GM12878 (cell line): ENCODE results near the gene TCF12. TPM values are rescaled to one million over a fixed set of nuclear protein-coding genes. Genes with fewer than 3 reads are reported as not detected.

Experiments used
- ATAC-seq: fragments of 200-7000 bp; cut with Tn5 transposase; 3 replicates; pipeline ENCODE4 v1.9.1; 2020; ENCODE audit warnings: mild to moderate bottlenecking, moderate library complexity
- BruUV-seq: library from RNA; stranded (reverse); fragments of 400-500 nt; replicated peaks from 2 replicates; lab custom pipeline; 2021; lab: Mats Ljungman, UMichigan
- CTCF ChIA-PET: fragments of 300-600 bp; sonication (Branson Sonifier 250); formaldehyde crosslinking; extraction: SDS; loops from one replicate; lab custom pipeline; 2021; ENCODE audit warnings: inconsistent platforms; lab: Yijun Ruan, JAX
- POLR2A ChIA-PET: fragments of 350-600 bp; formaldehyde crosslinking; extraction: SDS; loops from one replicate; lab custom pipeline; 2021; ENCODE audit warnings: inconsistent platforms; lab: Charles Lee
- RAD21 ChIA-PET: fragments of 300-600 bp; sonication (Branson Sonifier 250); formaldehyde crosslinking; loops from one replicate; lab custom pipeline; 2023; ENCODE audit warnings: antibody characterized with exemption; ENCODE audit not compliant: unreplicated experiment; lab: Charles Lee
- SMC1A ChIA-PET: fragments of 300-600 bp; sonication (Branson Sonifier 250); formaldehyde crosslinking; loops from one replicate; lab custom pipeline; 2023; ENCODE audit not compliant: unreplicated experiment, uncharacterized antibody; lab: Charles Lee
- DNase-seq: peaks from one replicate; pipeline ENCODE4 v3.0.0-alpha.2; 2011; ENCODE audit warnings: low read depth, low spot score
- FAIRE-seq: peaks from 3 replicates; lab custom pipeline; 2011; peaks lifted over from hg19 to GRCh38; lab: Jason Lieb, UNC
- H2AFZ ChIP-seq: 2 replicates; pipeline ENCODE4 v1.6.0; 2011; ENCODE audit warnings: low read depth, low read length, control low read depth; ENCODE audit not compliant: control insufficient read depth
- H3K27ac ChIP-seq: 2 replicates; pipeline ENCODE4 v1.5.1; 2011; ENCODE audit warnings: control low read depth; ENCODE audit not compliant: control insufficient read depth, insufficient read depth
- H3K27me3 ChIP-seq, 2 experiments: replicated peaks in 1 of 2; 2 replicates each; pipeline versions ENCODE4 v1.6.0 to v1.6.1; 2011; ENCODE audit warnings: low read length in 1 of 2; ENCODE audit not compliant: control insufficient read depth in 2 of 2, insufficient read depth in 2 of 2
- H3K36me3 ChIP-seq, 2 experiments: 2 replicates each; pipeline ENCODE4 v1.5.1; 2011; ENCODE audit warnings: low read length in 1 of 2; ENCODE audit not compliant: control insufficient read depth in 2 of 2, insufficient read depth in 2 of 2
- H3K4me1 ChIP-seq: 2 replicates; pipeline ENCODE4 v1.6.1; 2011; ENCODE audit warnings: mild to moderate bottlenecking, low read length, moderate library complexity, mixed read lengths; ENCODE audit not compliant: control insufficient read depth, insufficient read depth
- H3K4me2 ChIP-seq: 2 replicates; pipeline ENCODE4 v1.6.0; 2011; ENCODE audit warnings: control low read depth; ENCODE audit not compliant: control insufficient read depth, insufficient read depth
- H3K4me3 ChIP-seq: fragments of 200-600 bp; sonication (generic); 2 replicates; pipeline ENCODE4 v1.5.1; 2016
- H3K79me2 ChIP-seq: 2 replicates; pipeline ENCODE4 v1.6.0; 2011; ENCODE audit warnings: low read length; ENCODE audit not compliant: control insufficient read depth, insufficient read depth
- H3K9ac ChIP-seq: 2 replicates; pipeline ENCODE4 v1.8.0; 2011; ENCODE audit warnings: low read length, control low read depth, mixed read lengths; ENCODE audit not compliant: control insufficient read depth, insufficient read depth
- H3K9me3 ChIP-seq: replicated peaks from 3 replicates; pipeline ENCODE4 v1.5.1; 2011; ENCODE audit warnings: mild to moderate bottlenecking, low read length; ENCODE audit not compliant: control insufficient read depth, insufficient read depth
- H4K20me1 ChIP-seq: 2 replicates; pipeline ENCODE4 v1.6.0; 2011; ENCODE audit not compliant: control insufficient read depth, insufficient read depth
- BHLHE40 ChIP-seq, 2 experiments: fragments of 450-650 bp in 1 of 2; IDR thresholded peaks; 2 replicates each; pipeline ENCODE4 v1.6.1; 2011 to 2017; ENCODE audit warnings: low read depth in 2 of 2, borderline replicate concordance in 1 of 2, improper control_type of control experiment in 1 of 2, low read length in 1 of 2, mild to moderate bottlenecking in 1 of 2
- FOS ChIP-seq: IDR thresholded peaks from 3 replicates; pipeline ENCODE4 v1.6.1; 2011; ENCODE audit warnings: borderline replicate concordance; ENCODE audit not compliant: insufficient read length; ENCODE audit errors: extremely low read depth
- PAX5 ChIP-seq: IDR thresholded peaks from 2 replicates; pipeline ENCODE4 v1.6.1; 2011; ENCODE audit warnings: low read depth, low read length, borderline replicate concordance
- POLR2A ChIP-seq: IDR thresholded peaks from 2 replicates; pipeline ENCODE4 v1.6.1; 2011; ENCODE audit warnings: low read depth, mild to moderate bottlenecking, low read length
- POLR2AphosphoS2 ChIP-seq: IDR thresholded peaks from 2 replicates; pipeline ENCODE4 v1.6.1; 2011; ENCODE audit warnings: low read depth, mild to moderate bottlenecking, low read length, improper control_type of control experiment, moderate library complexity
- SIX5 ChIP-seq: IDR thresholded peaks from 2 replicates; pipeline ENCODE4 v1.6.1; 2011; ENCODE audit warnings: mild to moderate bottlenecking, low read depth, low read length, moderate library complexity; ENCODE audit not compliant: severe bottlenecking
- SREBF2 ChIP-seq: IDR thresholded peaks from 2 replicates; pipeline ENCODE4 v1.6.1; 2012; ENCODE audit warnings: mild to moderate bottlenecking, low read length
- TBL1XR1 ChIP-seq: IDR thresholded peaks from 2 replicates; pipeline ENCODE4 v1.6.1; 2012; ENCODE audit warnings: low read depth, low read length, improper control_type of control experiment
- WGBS: methylation state at CpG from one replicate; pipeline ENCODE4 v1.1.6; 2016; ENCODE audit warnings: low lambda C conversion rate; ENCODE audit not compliant: insufficient replicate concordance, insufficient coverage; ENCODE audit errors: missing lambda C conversion rate; 5-methylcytosine and 5-hydroxymethylcytosine counted together
- in situ Hi-C: fragments of 300-500 bp; cut with MboI; formaldehyde crosslinking; loops from 9 replicates; pipeline ENCODE4 v1.14.3; 2018; ENCODE audit warnings: mixed read lengths
- intact Hi-C: fragments of 100-400 bp; cut with micrococcal nuclease; formaldehyde crosslinking; loops from one replicate; pipeline ENCODE4 v1.14.2; 2022; ENCODE audit not compliant: unreplicated experiment
- polyA plus RNA-seq, 11 experiments: library from polyadenylated mRNA; depleted of rRNA in 4 of 11; unstranded in 6 of 11; stranded (reverse) in 5 of 11; fragments of >200 nt; fragmentation: Nextera tagmentation in 4 of 11; fragmentation: Illumina TruSeq in 1 of 11; extraction: Ambion mirVana in 4 of 11; extraction: Trizol in 1 of 11; gene quantifications; 1 replicate in 1 of 11; 2 replicates in 10 of 11; pipeline versions ENCODE4 v1.2.1 to v1.2.3, GENCODE V29; 2011 to 2016; ENCODE audit warnings: inconsistent platforms in 2 of 11, missing spikeins in 2 of 11, low read depth in 1 of 11
- total RNA-seq, 4 experiments: library from RNA; depleted of rRNA in 3 of 4; stranded (reverse); fragments of >200 nt in 3 of 4; fragmentation: Illumina TruSeq in 1 of 4; extraction: Trizol in 1 of 4; gene quantifications; 2 replicates each; pipeline versions ENCODE4 v1.2.1 to v1.2.3, GENCODE V29; 2013 to 2021
- TF ChIP-seq, protein P1 (sequence below): fragments of 450-650 bp; IDR thresholded peaks from 2 replicates; pipeline ENCODE4 v1.6.1; 2016; ENCODE audit warnings: mild to moderate bottlenecking, moderate library complexity, borderline replicate concordance
- TF ChIP-seq, protein P2 (sequence below): IDR thresholded peaks from 2 replicates; pipeline ENCODE4 v1.6.1; 2012; ENCODE audit warnings: improper control_type of control experiment, low read depth, low read length; ENCODE audit not compliant: insufficient replicate concordance
- TF ChIP-seq, protein P3 (sequence below): fragments of 450-650 bp; IDR thresholded peaks from 2 replicates; pipeline ENCODE4 v1.6.1; 2017; ENCODE audit warnings: mild to moderate bottlenecking, moderate library complexity

The TCF12 gene
- total and polyA plus RNA-seq, 10 of the 15 experiments (the other 5 are each of a cell fraction or from before 2014, with no cell fraction given): 8.2 to 70.9 (median 49.5) TPM

DNA sequence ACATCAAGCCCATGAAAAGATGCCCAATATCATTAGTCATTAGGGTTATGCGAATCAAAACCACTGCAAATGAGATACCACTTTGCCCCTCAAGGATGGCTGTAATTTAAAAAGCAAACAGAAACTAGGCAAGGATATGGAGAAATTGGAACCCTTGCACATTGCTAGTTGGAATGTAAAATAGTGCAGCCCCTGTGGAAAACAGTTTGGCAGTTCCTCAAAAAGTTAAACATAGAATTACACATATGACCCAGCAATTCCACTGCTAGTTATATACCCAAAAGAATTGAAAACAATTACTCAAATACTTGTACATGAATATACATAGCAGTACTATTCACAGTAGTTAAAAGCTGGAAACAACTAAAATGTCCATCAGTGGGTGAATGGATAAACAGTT is 271.0 kb downstream of the TCF12 start:
- ChIA-PET RAD21 (no interaction called here), CTCF (no interaction called here), SMC1A (interaction anchor here (1.0 kb wide), 1 partner anchor 108 kb away, joined by 4 read pairs; no protein-coding TSS in a partner anchor), POLR2A (no interaction called here)
- no peak for ATAC-seq
- Histone ChIP-seq H3K27me3 (no peaks in the 10 kb centered on the region), H3K4me3 (no peak overlapping the region), H3K9ac (no peak overlapping the region), H4K20me1 (no peaks in the 10 kb centered on the region), H3K4me1 (peaks cover 12% of the 10 kb centered on the region; the same call in 1 of the 2 replicates), H3K9me3 (no peaks in the 10 kb centered on the region; the same call in 2 of the 3 replicates), H2AFZ (no peak overlapping the region), H3K27ac (no peak overlapping the region), H3K4me2 (no peak overlapping the region), H3K79me2 (no peaks in the 10 kb centered on the region), H3K36me3 (peaks cover 0 to 7% of the 10 kb centered on the region in 2 experiments; a peak in 1 of 4 replicates)
- intact Hi-C loops: no loop called here
- BruUV-seq: no TSS peak
- in situ Hi-C loops: no loop called here
- FAIRE-seq: no peak
- no peak for DNase-seq
- 100% methylated on average over 1 of the region's 1 CpG for WGBS
- no peak for TF ChIP-seq TBL1XR1
- no peak for TF ChIP-seq PAX5
- TF ChIP-seq SIX5: no peak
- TF ChIP-seq POLR2A: no peak
- TF ChIP-seq BHLHE40 (IDR thresholded peaks at IDR 0.05; ENCODE audit: borderline replicate concordance in 1 of 2, low read depth in 2 of 2, low read length in 1 of 2): no peak
- TF ChIP-seq, protein P1, sequence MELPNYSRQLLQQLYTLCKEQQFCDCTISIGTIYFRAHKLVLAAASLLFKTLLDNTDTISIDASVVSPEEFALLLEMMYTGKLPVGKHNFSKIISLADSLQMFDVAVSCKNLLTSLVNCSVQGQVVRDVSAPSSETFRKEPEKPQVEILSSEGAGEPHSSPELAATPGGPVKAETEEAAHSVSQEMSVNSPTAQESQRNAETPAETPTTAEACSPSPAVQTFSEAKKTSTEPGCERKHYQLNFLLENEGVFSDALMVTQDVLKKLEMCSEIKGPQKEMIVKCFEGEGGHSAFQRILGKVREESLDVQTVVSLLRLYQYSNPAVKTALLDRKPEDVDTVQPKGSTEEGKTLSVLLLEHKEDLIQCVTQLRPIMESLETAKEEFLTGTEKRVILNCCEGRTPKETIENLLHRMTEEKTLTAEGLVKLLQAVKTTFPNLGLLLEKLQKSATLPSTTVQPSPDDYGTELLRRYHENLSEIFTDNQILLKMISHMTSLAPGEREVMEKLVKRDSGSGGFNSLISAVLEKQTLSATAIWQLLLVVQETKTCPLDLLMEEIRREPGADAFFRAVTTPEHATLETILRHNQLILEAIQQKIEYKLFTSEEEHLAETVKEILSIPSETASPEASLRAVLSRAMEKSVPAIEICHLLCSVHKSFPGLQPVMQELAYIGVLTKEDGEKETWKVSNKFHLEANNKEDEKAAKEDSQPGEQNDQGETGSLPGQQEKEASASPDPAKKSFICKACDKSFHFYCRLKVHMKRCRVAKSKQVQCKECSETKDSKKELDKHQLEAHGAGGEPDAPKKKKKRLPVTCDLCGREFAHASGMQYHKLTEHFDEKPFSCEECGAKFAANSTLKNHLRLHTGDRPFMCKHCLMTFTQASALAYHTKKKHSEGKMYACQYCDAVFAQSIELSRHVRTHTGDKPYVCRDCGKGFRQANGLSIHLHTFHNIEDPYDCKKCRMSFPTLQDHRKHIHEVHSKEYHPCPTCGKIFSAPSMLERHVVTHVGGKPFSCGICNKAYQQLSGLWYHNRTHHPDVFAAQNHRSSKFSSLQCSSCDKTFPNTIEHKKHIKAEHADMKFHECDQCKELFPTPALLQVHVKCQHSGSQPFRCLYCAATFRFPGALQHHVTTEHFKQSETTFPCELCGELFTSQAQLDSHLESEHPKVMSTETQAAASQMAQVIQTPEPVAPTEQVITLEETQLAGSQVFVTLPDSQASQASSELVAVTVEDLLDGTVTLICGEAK: no peak
- TF ChIP-seq, protein P2, sequence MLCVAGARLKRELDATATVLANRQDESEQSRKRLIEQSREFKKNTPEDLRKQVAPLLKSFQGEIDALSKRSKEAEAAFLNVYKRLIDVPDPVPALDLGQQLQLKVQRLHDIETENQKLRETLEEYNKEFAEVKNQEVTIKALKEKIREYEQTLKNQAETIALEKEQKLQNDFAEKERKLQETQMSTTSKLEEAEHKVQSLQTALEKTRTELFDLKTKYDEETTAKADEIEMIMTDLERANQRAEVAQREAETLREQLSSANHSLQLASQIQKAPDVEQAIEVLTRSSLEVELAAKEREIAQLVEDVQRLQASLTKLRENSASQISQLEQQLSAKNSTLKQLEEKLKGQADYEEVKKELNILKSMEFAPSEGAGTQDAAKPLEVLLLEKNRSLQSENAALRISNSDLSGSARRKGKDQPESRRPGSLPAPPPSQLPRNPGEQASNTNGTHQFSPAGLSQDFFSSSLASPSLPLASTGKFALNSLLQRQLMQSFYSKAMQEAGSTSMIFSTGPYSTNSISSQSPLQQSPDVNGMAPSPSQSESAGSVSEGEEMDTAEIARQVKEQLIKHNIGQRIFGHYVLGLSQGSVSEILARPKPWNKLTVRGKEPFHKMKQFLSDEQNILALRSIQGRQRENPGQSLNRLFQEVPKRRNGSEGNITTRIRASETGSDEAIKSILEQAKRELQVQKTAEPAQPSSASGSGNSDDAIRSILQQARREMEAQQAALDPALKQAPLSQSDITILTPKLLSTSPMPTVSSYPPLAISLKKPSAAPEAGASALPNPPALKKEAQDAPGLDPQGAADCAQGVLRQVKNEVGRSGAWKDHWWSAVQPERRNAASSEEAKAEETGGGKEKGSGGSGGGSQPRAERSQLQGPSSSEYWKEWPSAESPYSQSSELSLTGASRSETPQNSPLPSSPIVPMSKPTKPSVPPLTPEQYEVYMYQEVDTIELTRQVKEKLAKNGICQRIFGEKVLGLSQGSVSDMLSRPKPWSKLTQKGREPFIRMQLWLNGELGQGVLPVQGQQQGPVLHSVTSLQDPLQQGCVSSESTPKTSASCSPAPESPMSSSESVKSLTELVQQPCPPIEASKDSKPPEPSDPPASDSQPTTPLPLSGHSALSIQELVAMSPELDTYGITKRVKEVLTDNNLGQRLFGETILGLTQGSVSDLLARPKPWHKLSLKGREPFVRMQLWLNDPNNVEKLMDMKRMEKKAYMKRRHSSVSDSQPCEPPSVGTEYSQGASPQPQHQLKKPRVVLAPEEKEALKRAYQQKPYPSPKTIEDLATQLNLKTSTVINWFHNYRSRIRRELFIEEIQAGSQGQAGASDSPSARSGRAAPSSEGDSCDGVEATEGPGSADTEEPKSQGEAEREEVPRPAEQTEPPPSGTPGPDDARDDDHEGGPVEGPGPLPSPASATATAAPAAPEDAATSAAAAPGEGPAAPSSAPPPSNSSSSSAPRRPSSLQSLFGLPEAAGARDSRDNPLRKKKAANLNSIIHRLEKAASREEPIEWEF: no peak
- TF ChIP-seq, protein P3, sequence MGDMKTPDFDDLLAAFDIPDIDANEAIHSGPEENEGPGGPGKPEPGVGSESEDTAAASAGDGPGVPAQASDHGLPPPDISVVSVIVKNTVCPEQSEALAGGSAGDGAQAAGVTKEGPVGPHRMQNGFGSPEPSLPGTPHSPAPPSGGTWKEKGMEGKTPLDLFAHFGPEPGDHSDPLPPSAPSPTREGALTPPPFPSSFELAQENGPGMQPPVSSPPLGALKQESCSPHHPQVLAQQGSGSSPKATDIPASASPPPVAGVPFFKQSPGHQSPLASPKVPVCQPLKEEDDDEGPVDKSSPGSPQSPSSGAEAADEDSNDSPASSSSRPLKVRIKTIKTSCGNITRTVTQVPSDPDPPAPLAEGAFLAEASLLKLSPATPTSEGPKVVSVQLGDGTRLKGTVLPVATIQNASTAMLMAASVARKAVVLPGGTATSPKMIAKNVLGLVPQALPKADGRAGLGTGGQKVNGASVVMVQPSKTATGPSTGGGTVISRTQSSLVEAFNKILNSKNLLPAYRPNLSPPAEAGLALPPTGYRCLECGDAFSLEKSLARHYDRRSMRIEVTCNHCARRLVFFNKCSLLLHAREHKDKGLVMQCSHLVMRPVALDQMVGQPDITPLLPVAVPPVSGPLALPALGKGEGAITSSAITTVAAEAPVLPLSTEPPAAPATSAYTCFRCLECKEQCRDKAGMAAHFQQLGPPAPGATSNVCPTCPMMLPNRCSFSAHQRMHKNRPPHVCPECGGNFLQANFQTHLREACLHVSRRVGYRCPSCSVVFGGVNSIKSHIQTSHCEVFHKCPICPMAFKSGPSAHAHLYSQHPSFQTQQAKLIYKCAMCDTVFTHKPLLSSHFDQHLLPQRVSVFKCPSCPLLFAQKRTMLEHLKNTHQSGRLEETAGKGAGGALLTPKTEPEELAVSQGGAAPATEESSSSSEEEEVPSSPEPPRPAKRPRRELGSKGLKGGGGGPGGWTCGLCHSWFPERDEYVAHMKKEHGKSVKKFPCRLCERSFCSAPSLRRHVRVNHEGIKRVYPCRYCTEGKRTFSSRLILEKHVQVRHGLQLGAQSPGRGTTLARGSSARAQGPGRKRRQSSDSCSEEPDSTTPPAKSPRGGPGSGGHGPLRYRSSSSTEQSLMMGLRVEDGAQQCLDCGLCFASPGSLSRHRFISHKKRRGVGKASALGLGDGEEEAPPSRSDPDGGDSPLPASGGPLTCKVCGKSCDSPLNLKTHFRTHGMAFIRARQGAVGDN: no peak
- no peak for TF ChIP-seq POLR2AphosphoS2
- TF ChIP-seq SREBF2: no peak
- TF ChIP-seq FOS: no peak
